ENCODE results near the gene DTX2. TPM values are rescaled to one million over a fixed set of nuclear protein-coding genes. Genes with fewer than 3 reads are reported as not detected.
"Not testable (repeated sequence)": the region's sequence is repeated elsewhere in the genome, so short reads cannot be mapped to it uniquely, and the experiment has no call there.

Gene DTX2
- total RNA-seq, 1 experiment from 2014 or later = 8.2 TPM

- not testable (repeated sequence) for DNase-seq (ENCODE audit: low spot score)
Observed at GRCh38 chr7:76492139-76492538, 30.6 kb downstream of the DTX2 start.

DNA sequence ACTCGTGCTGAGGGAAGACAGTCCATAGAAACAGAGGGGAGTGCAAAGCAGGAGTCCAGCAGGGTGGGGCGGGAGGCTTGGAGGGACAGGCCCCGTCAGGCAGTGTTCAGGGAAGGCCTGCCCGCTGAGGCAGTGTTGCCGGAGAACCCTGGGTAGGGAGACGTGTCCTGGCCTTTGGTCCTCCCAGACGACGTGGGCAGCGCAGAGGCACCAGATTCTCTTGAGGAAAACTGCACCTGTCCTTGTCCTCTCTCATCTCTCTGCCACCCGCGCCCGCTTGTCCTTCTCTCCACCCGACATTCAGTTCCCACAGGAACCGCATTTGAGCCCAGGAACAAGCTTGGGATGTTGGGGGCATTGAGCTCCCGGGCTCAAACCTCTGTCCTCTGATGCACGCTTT, 34.2 kb downstream of the DTX2 start:
- DNase-seq (ENCODE audit: low spot score) = not testable (repeated sequence)

GRCh38 chr7:76497918-76498582, 36.5 kb downstream of the DTX2 start:
- not testable (repeated sequence) for DNase-seq (ENCODE audit: low spot score)

DNA sequence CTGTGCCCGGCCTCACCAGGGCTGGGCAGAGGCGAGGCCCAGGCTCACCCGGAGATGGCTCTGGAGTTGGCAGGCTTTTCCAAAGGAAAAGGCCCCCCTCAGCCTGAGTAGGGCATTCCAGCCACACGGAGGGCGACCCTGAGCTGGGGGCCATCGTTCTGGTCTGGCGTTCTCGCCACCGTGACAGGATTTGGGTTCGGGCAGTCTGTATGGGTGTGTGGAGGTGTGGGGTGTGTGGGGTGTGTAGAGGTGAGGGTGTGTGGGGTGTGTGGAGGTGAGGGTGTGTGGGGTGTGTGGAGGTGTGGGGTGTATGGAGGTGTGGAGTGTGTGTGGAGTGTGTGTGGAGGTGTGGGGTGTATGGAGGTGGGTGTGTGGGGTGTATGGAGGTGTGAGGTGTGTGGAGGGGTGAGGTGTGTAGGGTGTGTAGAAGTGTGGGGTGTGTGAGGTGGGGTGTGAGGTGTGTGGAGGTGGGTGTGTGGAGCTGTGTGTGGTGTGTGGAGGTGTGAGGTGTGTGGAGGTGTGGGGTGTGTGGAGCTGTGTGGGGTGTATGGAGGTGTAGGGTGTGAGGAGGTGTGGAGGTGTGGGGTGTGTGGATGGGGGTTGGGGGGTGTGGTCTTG, 37.2 kb downstream of the DTX2 start:
- DNase-seq (ENCODE audit: low spot score) = not testable (repeated sequence)

- not testable (repeated sequence) for DNase-seq (ENCODE audit: low spot score)
Observed at GRCh38 chr7:76499201-76499923, 37.9 kb downstream of the DTX2 start.

- not testable (repeated sequence) for DNase-seq (ENCODE audit: low spot score)
Observed at GRCh38 chr7:76499924-76500241, 38.4 kb downstream of the DTX2 start.

GRCh38 chr7:76502224-76502623, 40.7 kb downstream of the DTX2 start:
- not testable (repeated sequence) for DNase-seq (ENCODE audit: low spot score)

DNA sequence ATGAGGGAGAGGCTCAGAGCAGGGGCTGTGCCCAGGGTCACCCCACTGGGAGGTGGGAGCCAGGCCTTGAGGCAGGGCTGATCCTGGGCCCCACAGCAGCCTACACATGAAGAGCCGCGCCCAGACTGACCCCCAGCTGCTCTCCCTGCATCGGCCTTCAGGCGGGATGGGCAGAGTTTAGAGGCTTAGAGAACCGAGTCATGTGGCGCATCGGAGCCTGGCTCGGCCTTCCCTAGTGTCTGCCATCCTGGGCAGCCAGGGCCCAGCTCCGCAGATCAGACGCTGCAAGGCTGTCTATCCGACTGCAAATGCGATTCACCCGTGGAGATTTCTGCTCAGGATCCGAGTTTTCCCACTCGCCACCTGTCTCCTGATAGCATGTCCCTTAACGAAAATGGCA, 41.3 kb downstream of the DTX2 start:
- not testable (repeated sequence) for DNase-seq (ENCODE audit: low spot score)

DNA sequence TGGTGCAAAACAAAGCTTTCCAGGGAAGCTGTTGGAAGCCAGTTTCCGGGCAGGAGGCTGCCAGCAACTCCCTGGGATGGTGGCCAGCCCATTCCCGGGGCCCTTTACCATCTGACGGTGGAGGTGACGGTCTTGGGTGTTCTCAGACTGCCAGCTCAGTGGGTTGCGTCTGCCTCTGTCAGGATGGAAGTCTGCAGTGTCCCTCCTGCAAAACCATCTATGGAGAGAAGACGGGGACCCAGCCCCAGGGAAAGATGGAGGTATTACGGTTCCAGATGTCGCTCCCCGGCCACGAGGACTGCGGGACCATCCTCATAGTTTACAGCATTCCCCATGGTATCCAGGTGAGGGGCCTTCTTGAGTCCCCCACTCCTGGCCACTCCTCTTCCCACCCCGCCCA, 41.7 kb downstream of the DTX2 start:
- DNase-seq (ENCODE audit: low spot score) = not testable (repeated sequence)

DNA sequence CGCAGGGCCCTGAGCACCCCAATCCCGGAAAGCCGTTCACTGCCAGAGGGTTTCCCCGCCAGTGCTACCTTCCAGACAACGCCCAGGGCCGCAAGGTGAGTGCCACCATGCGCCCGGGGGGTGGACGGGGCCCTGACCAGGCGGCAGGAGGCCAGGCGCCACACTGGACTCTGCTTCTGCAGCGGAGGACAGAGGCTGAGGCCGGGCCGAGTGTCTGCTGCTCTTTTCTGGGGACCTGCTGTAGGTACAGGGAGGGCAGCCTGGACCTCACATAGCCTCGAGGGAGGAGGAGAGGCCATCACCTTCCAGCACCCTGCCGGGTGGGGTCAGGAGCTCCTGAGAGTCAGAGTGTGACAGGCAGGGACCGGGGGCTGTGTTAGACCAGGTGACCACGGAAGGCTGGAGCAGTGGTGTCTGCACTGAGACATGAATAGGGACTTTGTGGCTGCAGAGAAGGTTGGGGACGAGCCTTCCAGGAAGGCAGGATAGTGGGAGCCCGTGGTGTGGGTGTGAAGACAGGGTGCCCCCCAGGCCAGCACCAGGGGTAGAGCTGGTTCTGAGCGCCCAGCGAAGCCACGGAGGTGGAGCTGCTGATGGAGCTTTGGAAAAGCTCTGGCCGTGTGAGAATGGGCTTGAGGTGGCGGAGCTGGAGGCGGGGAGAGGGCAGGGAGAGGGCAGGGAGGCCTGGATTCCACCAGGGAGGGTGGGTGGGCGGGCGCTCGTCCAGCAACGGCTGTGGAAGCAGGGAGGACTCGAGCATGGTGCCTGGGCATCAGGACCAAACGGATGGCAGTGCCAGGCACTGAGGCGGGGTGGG, 43.0 kb downstream of the DTX2 start:
- not testable (repeated sequence) for DNase-seq (ENCODE audit: low spot score)

DNA sequence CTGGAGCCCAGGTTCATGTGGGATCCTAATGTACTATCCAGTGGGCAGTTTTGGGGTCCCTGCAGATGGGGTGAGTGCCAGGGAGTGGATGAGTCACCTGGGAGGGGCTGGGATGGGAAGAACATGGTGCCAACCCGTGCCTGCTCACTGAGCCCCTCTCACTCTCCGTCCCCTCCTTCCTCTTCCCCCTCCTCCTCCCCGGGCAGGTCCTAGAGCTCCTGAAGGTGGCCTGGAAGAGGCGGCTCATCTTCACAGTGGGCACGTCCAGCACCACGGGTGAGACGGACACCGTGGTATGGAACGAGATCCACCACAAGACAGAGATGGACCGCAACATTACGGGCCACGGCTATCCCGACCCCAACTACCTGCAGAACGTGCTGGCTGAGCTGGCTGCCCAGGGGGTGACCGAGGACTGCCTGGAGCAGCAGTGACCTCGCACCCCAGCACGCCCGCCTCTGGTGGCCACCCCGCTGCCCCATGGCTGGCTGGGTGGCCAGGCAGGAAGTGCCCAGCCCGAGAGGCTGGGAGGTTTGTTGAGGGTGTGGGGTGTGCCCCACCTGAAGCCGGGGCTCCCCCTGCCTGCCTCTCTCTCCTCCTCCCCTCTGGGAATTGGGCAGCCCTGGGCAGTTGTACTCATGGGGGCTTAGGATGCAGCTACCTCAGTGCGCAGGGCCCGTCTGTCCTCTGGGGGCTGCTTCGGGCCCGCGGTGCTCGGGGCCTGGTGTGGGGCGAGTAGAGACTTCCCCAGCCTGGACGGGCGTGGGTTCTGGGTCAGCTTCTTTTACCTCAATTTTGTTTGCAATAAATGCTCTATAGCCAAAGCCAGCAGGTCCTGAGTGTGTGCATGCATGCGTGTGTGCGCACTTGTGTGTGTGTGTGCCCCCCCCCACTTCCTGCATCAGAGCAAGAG, 43.9 kb downstream of the DTX2 start:
- no peak for DNase-seq (ENCODE audit: low spot score)

GRCh38 chr7:76506081-76506440, 44.6 kb downstream of the DTX2 start:
- DNase-seq (ENCODE audit: low spot score) = no peak

DNA sequence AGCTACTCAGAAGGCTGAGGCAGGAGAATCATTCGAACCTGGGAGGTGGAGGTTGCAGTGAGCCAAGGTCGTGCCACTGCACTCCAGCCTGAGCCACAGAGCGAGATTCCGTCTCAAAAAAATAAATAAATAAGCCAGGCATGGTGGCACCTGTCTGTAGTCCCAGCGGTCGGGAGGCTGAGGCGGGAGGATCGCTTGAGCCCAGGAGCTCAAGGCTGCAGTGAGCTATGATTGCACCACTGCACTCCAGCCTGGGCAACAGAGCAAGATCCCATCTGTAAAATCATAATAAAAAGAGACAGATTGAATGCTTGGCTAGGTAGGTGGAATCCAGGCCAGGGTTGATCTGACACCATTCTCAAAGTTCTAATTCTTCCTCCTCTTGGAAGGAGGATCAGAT, 45.1 kb downstream of the DTX2 start:
- not testable (repeated sequence) for DNase-seq (ENCODE audit: low spot score)

GRCh38 chr7:76507723-76508406, 46.4 kb downstream of the DTX2 start:
- peak; percentile 23 for DNase-seq (ENCODE audit: low spot score)

GRCh38 chr7:76509931-76510877, 48.7 kb downstream of the DTX2 start, which contains the start of gene UPK3B:
Gene UPK3B (plus strand): TSS chr7:76510552. CDS start chr7:76510653, 101 bp downstream.
- DNase-seq (ENCODE audit: low spot score) = no peak

DNA sequence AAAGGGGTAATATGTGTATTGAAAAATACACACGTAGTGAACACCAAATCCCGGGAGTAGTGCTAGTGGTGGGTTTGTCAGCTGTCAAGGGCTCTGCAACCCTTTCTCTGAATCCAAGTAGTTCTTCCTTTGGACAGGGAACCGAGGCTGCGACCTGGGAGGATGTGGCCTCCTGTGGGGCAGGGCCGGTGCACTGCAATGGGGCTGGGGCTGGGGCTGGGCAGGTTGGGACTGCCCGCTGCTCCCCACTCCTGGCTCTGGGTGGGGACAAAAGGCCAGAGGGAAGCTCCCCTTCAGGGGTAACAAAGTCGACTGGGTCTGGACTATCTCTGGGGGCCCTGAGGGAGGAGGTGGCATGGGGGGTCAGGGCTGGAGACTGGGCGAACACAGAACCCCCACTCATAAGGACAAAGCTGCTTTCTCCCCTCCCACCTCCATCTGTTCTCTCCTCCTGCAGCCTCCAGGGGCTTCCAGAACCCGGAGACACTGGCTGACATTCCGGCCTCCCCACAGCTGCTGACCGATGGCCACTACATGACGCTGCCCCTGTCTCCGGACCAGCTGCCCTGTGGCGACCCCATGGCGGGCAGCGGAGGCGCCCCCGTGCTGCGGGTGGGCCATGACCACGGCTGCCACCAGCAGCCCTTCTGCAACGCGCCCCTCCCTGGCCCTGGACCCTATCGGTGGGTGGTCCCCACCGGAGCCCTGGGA, 49.8 kb downstream of the DTX2 start:
- DNase-seq (ENCODE audit: low spot score) = not testable (repeated sequence)

DNA sequence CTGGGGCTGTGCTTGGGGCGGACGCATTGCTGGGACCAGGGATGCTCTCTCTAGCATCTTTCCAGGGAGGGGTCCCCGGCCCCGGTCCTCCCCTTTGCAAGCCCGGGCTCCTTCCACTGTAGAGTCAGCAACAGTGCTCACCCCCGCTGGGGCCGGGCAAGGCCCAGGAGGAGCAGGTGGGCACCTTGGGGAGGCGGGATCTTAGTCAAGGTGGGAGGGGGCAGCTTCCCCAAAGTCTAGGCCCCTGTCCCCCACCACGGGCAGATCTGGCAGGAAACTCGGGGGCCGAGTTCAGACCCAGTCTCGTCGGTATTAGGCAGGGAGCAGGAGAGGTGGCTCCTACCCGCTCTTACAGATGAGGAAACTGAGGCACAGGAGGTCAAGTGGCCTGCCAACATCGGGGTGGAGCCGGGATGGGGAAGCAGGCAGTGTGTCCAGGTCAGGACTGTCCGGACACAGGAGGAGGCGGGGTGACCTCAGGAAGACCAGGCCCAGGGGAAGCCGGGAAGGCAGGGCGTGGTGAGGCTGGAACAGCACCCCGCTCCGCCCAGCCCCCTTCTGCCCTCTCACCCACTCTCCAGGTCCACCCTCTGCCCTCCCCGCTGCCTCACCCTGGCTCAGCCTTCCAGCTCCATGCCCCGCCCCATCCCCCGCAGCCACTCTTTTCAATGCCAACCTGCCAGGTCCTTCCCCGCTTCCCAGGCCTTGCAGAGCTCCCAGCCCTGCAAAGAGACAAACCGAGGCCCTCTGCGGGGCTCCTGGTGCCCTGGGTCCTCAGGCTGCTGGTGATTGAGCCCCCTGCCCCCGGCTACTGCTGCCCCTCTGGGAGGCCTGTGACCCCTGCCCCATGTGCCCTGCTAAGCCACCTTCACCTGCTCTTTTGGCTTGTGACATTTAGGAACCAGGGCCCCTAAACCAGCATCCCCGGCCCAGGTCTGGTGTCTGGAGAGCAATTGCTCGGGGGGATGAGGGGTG, 50.7 kb downstream of the DTX2 start:
- not testable (repeated sequence) for DNase-seq (ENCODE audit: low spot score)

All from H4 (cell line).